KMS-11 (cell line): ENCODE results near the gene SHROOM3.

Experiments used
- H2AFZ ChIP-seq: fragments of 200-600 bp; sonication (generic); 2 replicates; pipeline ENCODE4 v1.6.1; 2016; ENCODE audit warnings: antibody characterized with exemption, mixed run types, low read depth
- H3K27ac ChIP-seq: fragments of 200-600 bp; sonication (generic); 2 replicates; pipeline ENCODE4 v1.6.1; 2016; ENCODE audit warnings: mild to moderate bottlenecking, mixed run types
- H3K27me3 ChIP-seq: fragments of 200-600 bp; sonication (generic); 2 replicates; pipeline ENCODE4 v1.6.1; 2017; ENCODE audit warnings: mild to moderate bottlenecking, low read depth, mixed run types, moderate library complexity; ENCODE audit not compliant: insufficient read depth
- H3K36me3 ChIP-seq: fragments of 200-600 bp; sonication (generic); 2 replicates; pipeline ENCODE4 v1.6.1; 2017; ENCODE audit warnings: mild to moderate bottlenecking, mixed run types; ENCODE audit not compliant: insufficient read depth
- H3K4me1 ChIP-seq: fragments of 200-600 bp; sonication (generic); 2 replicates; pipeline ENCODE4 v1.6.1; 2016; ENCODE audit warnings: mild to moderate bottlenecking, low read depth, mixed run types; ENCODE audit not compliant: poor library complexity, severe bottlenecking
- H3K4me2 ChIP-seq: fragments of 200-600 bp; sonication (generic); 2 replicates; pipeline ENCODE4 v1.7.0; 2016; ENCODE audit warnings: mild to moderate bottlenecking, mixed run types
- H3K4me3 ChIP-seq: fragments of 200-600 bp; sonication (generic); IDR thresholded peaks from 2 replicates; pipeline ENCODE4 v1.6.1; 2017; ENCODE audit warnings: low read depth, low read length, mixed read lengths; ENCODE audit not compliant: insufficient read depth
- H3K79me2 ChIP-seq: fragments of 200-600 bp; sonication (generic); 2 replicates; pipeline ENCODE4 v1.6.1; 2016; ENCODE audit warnings: low read depth, mixed run types; ENCODE audit not compliant: insufficient read depth
- H3K9ac ChIP-seq: fragments of 200-600 bp; sonication (generic); 2 replicates; pipeline ENCODE4 v1.6.1; 2016; ENCODE audit warnings: mild to moderate bottlenecking, mixed run types
- H4K20me1 ChIP-seq: fragments of 200-600 bp; sonication (generic); 2 replicates; pipeline ENCODE4 v1.6.1; 2016; ENCODE audit warnings: mild to moderate bottlenecking, mixed run types; ENCODE audit not compliant: insufficient read depth
- CTCF ChIP-seq: fragments of 200-600 bp; sonication (generic); conservative IDR thresholded peaks from 2 replicates; pipeline ENCODE4 v1.6.1; 2017; ENCODE audit warnings: low read depth, mild to moderate bottlenecking, antibody characterized with exemption, low read length, moderate library complexity, mixed read lengths

SHROOM3 gene

DNA sequence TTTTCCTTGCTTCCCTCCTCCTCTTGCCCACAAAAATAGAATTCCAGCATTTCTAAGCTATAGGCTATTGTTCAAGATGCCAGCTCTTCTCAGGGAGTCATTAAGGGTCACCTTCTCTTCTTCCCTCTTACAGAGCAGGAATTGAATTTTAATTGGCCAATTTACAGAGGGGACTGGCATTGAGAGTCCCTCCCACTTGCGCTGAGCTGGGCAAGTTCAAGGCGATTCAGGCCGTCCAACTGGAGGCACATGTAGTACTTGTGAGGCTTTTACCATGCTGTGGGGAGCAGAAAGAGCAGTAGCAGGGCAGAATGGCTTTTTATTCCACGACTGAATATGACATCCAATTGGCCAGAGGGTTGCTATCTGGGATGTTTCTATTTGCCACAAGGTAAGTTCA, 281.0 kb downstream of the SHROOM3 start:
- TF ChIP-seq CTCF, result no peak
- H3K4me2 ChIP-seq, result no peak overlapping the region
- H2AFZ ChIP-seq, result no peak overlapping the region
- no peak overlapping the region for H3K27ac ChIP-seq
- H3K27me3 ChIP-seq, result no peaks in the 10 kb centered on the region
- H3K79me2 ChIP-seq, result no peaks in the 10 kb centered on the region
- H4K20me1 ChIP-seq, result no peaks in the 10 kb centered on the region
- no peak overlapping the region for H3K4me3 ChIP-seq
- no peak overlapping the region for H3K9ac ChIP-seq
- no peaks in the 10 kb centered on the region for H3K36me3 ChIP-seq
- no peaks in the 10 kb centered on the region for H3K4me1 ChIP-seq

DNA sequence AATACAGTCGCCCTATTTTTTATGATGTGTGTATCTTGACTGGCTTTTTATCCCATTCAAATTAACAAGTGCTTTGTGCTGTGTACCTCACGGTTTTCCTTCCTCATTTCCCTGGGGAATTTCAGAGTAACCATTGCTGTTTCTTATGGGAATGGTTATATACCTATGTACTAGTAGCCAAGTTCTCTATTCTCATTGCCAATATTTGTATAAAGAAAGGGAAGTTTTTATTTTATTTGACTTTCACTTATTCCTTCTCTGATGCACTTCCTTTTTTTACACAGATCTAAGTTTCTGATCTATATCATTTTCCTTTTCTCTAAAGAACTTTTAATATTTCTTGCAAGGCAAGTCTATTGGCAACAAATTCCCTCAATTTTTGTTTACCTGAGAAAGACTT, 281.6 kb downstream of the SHROOM3 start:
- no peak overlapping the region for H3K4me2 ChIP-seq
- H3K27ac ChIP-seq, result no peak overlapping the region
- H3K4me3 ChIP-seq, result no peak overlapping the region
- H3K4me1 ChIP-seq, result no peaks in the 10 kb centered on the region
- no peak for TF ChIP-seq CTCF
- no peaks in the 10 kb centered on the region for H4K20me1 ChIP-seq
- H3K9ac ChIP-seq, result no peak overlapping the region
- no peaks in the 10 kb centered on the region for H3K79me2 ChIP-seq
- no peaks in the 10 kb centered on the region for H3K36me3 ChIP-seq
- H3K27me3 ChIP-seq, result no peaks in the 10 kb centered on the region
- H2AFZ ChIP-seq, result no peak overlapping the region

GRCh38 chr4:76717431-76717830, 282.4 kb downstream of the SHROOM3 start:
- H3K79me2 ChIP-seq, result no peaks in the 10 kb centered on the region
- H3K4me3 ChIP-seq, result no peak overlapping the region
- H3K9ac ChIP-seq, result no peak overlapping the region
- no peak overlapping the region for H3K27ac ChIP-seq
- H3K4me1 ChIP-seq, result no peaks in the 10 kb centered on the region
- no peaks in the 10 kb centered on the region for H4K20me1 ChIP-seq
- TF ChIP-seq CTCF, result no peak
- H3K27me3 ChIP-seq, result no peaks in the 10 kb centered on the region
- no peak overlapping the region for H3K4me2 ChIP-seq
- no peaks in the 10 kb centered on the region for H3K36me3 ChIP-seq
- H2AFZ ChIP-seq, result no peak overlapping the region

GRCh38 chr4:76718021-76718420, 283.0 kb downstream of the SHROOM3 start:
- Histone ChIP-seq H3K4me3 (no peak overlapping the region), H3K27ac (no peak overlapping the region), H3K79me2 (no peaks in the 10 kb centered on the region), H3K4me1 (peaks cover 6% of the 10 kb centered on the region), H3K4me2 (no peak overlapping the region), H2AFZ (no peak overlapping the region), H3K36me3 (no peaks in the 10 kb centered on the region), H3K27me3 (no peaks in the 10 kb centered on the region), H3K9ac (no peak overlapping the region), H4K20me1 (no peaks in the 10 kb centered on the region)
- no peak for TF ChIP-seq CTCF

- H3K9ac ChIP-seq, result no peak overlapping the region
- no peak overlapping the region for H3K27ac ChIP-seq
- no peaks in the 10 kb centered on the region for H4K20me1 ChIP-seq
- H3K4me3 ChIP-seq, result no peak overlapping the region
- no peak overlapping the region for H2AFZ ChIP-seq
- no peak overlapping the region for H3K4me2 ChIP-seq
- no peaks in the 10 kb centered on the region for H3K27me3 ChIP-seq
- no peak for TF ChIP-seq CTCF
- H3K36me3 ChIP-seq, result no peaks in the 10 kb centered on the region
- H3K4me1 ChIP-seq, result peaks cover 14% of the 10 kb centered on the region
- no peaks in the 10 kb centered on the region for H3K79me2 ChIP-seq
Observed at GRCh38 chr4:76718831-76719230, 283.8 kb downstream of the SHROOM3 start.
